ENCODE results near the gene PRPF4. TPM values are rescaled to one million over a fixed set of nuclear protein-coding genes. Genes with fewer than 3 reads are reported as not detected.

The PRPF4 gene
- total RNA-seq, 1 donor: 36.3 TPM

DNA sequence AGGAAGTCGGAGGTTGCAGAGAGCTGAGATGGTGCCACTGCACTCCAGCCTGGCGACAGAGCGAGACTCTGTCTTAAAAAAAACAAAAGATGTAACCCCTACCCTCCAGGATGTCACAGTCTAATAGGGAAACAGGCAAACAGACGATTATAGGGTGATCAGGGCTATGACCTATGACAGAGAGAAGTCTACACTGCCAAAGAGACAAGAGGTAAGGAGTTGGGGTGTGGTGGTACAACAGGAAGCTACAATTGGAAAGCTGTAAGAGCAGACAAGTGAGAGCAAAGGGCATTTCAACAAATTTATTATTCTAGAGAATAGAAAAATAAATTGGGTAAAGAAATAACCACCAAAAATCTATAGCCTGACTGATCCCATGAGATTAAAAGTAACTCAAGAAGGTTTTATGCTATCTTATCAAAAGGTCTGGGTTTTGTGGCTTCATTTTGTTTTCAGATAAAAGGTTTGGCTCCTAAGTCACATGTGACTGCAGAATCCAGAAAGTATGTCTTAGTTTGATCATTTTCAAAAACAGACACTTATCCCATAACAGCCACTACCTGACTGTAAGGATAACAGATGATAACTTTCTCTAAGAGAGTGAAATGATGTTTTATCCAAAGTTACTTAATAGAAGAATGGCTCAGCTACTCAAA, 7.4 kb upstream of the PRPF4 start:
- no peak for DNase-seq (ENCODE audit: low read depth)
- H3K4me3 ChIP-seq (ENCODE audit: low read depth, low read length): no peak overlapping the region
- TF ChIP-seq, protein P1, sequence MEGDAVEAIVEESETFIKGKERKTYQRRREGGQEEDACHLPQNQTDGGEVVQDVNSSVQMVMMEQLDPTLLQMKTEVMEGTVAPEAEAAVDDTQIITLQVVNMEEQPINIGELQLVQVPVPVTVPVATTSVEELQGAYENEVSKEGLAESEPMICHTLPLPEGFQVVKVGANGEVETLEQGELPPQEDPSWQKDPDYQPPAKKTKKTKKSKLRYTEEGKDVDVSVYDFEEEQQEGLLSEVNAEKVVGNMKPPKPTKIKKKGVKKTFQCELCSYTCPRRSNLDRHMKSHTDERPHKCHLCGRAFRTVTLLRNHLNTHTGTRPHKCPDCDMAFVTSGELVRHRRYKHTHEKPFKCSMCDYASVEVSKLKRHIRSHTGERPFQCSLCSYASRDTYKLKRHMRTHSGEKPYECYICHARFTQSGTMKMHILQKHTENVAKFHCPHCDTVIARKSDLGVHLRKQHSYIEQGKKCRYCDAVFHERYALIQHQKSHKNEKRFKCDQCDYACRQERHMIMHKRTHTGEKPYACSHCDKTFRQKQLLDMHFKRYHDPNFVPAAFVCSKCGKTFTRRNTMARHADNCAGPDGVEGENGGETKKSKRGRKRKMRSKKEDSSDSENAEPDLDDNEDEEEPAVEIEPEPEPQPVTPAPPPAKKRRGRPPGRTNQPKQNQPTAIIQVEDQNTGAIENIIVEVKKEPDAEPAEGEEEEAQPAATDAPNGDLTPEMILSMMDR (IDR thresholded peaks at IDR 0.05; ENCODE audit: insufficient read depth, low read depth, low read length): no peak

DNA sequence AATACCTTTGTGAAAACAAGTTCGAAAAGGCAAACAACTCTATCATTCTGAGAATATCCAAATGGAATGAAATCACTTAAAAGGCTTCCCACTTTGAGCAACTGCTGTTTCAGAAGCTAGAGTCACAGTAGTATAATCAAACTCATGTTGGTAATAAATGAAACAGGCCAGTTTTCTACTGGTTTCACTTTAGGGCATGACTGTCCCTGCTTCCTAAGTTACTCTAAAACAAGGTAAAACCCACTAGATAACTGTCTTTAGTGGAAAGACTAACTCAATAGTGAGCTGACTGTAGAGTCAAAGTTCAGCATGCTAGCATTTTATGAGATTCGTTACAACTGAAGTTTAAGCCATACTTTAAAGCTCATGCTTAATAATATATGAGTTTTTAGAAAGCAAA, 6.1 kb upstream of the PRPF4 start:
- TF ChIP-seq, protein P1 (IDR thresholded peaks at IDR 0.05; ENCODE audit: insufficient read depth, low read depth, low read length): no peak
- no peak for DNase-seq (ENCODE audit: low read depth)
- H3K4me3 ChIP-seq (ENCODE audit: low read depth, low read length): no peak overlapping the region

DNA sequence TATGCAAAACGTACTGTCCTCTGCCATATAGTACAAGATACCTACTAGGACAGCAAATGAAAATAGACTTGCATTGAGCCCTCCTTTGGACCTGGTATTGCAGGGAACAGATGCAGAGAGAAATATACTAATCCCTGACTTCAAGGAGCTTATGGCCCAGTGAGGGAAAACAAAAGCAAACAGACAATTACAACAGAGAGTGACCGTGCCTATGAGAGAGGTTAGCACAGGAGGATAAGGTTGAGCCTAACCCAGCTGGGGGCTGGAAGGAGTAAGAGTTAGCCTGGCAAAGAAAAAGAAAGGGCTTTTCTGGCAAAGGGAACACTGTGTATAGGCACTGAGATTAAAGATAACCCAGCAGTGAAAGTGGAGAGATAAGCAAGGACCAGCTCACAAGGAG, 5.6 kb upstream of the PRPF4 start:
- TF ChIP-seq, protein P1 (IDR thresholded peaks at IDR 0.05; ENCODE audit: insufficient read depth, low read depth, low read length): no peak
- no peak for DNase-seq (ENCODE audit: low read depth)
- no peak overlapping the region for H3K4me3 ChIP-seq (ENCODE audit: low read depth, low read length)

DNA sequence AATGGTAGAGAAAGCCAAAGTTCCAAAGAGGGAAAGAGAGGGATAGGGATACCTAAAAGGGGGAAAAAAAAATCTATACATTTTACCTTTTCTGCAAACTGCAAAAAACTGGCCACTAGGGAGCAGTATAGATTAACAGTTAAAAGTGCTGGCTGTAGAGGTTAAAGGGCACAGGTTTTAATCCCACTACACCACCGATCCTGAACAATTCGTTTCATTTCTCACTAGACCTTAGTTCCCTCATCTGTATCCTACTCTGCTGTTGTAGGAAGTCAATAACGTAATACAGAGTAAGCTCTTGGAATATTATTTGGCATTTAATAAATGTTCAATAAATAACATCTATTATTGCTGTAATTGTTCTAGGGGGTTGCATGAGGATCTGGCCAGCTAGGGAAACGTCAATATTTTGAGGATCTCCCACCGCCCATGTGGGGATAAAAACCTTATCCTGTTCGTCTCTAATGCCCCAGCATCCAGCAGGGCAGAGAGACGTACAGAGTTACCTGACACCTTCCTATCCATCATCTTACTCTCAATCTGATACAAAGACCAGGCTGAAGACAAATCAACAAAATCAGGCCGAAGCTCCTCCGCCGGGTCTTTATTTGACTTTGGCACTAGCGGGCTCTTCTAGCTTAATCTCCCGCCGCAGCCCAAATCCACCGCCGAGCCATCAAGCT, 843 bp upstream of the PRPF4 start:
- peak; percentile 77 for DNase-seq (ENCODE audit: low read depth)
- peak overlapping the region; percentile 99 for H3K4me3 ChIP-seq (ENCODE audit: low read depth, low read length)
- TF ChIP-seq, protein P1 (IDR thresholded peaks at IDR 0.05; ENCODE audit: insufficient read depth, low read depth, low read length): peak; percentile 67

DNA sequence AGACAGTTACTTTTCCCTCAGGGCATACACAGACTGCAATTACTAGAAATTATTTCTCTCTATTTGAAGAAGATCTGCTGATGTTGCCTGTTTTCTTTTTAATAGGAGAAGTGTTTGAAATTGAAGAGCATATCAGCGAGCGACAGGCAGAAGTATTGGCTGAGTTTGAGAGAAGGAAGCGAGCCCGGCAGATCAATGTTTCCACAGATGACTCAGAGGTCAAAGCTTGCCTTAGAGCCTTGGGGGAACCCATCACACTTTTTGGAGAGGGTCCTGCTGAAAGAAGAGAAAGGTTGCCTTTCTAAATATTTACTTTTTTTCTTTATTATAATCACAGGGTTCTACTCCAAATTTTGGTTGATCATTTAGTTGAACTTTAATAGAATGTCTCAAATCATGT, 3.4 kb downstream of the PRPF4 start:
- no peak for DNase-seq (ENCODE audit: low read depth)
- TF ChIP-seq, protein P1 (IDR thresholded peaks at IDR 0.05; ENCODE audit: insufficient read depth, low read depth, low read length): no peak
- H3K4me3 ChIP-seq (ENCODE audit: low read depth, low read length): no peak overlapping the region

DNA sequence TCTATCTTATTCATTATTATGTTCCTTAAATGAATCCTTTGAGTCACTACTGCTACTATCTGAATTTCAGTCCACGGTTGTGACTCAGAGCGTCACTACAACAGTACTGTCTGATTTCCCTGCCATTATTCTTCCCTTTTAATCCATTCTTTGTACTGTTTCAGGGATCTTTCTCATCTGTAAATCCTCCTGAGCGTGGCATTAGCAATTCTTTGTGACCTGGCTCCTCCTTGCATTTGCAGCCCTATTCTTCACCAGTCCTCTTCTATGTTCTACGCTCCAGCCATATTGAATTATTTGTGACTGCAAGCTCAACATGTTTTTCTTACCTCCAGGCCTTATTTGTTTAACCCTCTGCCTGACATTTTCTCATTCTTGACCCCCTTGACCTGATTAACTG, 5.9 kb downstream of the PRPF4 start:
- TF ChIP-seq, protein P1 (IDR thresholded peaks at IDR 0.05; ENCODE audit: insufficient read depth, low read depth, low read length): no peak
- H3K4me3 ChIP-seq (ENCODE audit: low read depth, low read length): no peak overlapping the region
- no peak for DNase-seq (ENCODE audit: low read depth)
